Endothelial cell of umbilical vein (primary cell): ENCODE data around the gene RBM33. TPM values are rescaled to one million over a fixed set of nuclear protein-coding genes. Genes with fewer than 3 reads are reported as not detected.

Experiments
- Bru-seq: library from RNA; stranded (reverse); fragments of 400-500 nt; gene quantifications from one replicate; lab custom pipeline; 2021; lab: Mats Ljungman, UMichigan
- BruChase-seq, 2 experiments: library from RNA; stranded (reverse); fragments of 400-500 nt; gene quantifications; one replicate each; lab custom pipeline; 2021; lab: Mats Ljungman, UMichigan
- BruUV-seq: library from RNA; stranded (reverse); fragments of 400-500 nt; replicated peaks from 2 replicates; lab custom pipeline; 2021; lab: Mats Ljungman, UMichigan
- CTCF ChIA-PET: fragments of 300-600, 350-600 bp; sonication (Branson Sonifier 250); formaldehyde crosslinking; loops from one replicate; lab custom pipeline; 2021; ENCODE audit warnings: antibody characterized with exemption, inconsistent platforms; lab: Charles Lee
- POLR2A ChIA-PET: fragments of 300-600, 350-600 bp; sonication (Branson Sonifier 250); formaldehyde crosslinking; loops from one replicate; lab custom pipeline; 2021; ENCODE audit warnings: antibody characterized with exemption, inconsistent platforms; lab: Charles Lee
- DNase-seq: peaks from one replicate; pipeline ENCODE4 v3.0.0-alpha.2; 2011; ENCODE audit warnings: low read depth, low spot score
- FAIRE-seq: peaks from 2 replicates; lab custom pipeline; 2011; peaks lifted over from hg19 to GRCh38; lab: Jason Lieb, UNC
- H2AFZ ChIP-seq: 2 replicates; pipeline ENCODE4 v1.6.0; 2012; ENCODE audit warnings: low read depth, low read length, control low read depth, inconsistent platforms
- H3K27ac ChIP-seq: 2 replicates; pipeline ENCODE4 v1.5.1; 2011; ENCODE audit warnings: low read depth, mild to moderate bottlenecking, control low read depth, low read length, moderate library complexity; ENCODE audit not compliant: insufficient read depth
- H3K27me3 ChIP-seq, 2 experiments: 2 replicates each; pipeline versions ENCODE4 v1.6.0 to v1.6.1; 2011; ENCODE audit warnings: low read length in 2 of 2, mixed read lengths in 1 of 2; ENCODE audit not compliant: control insufficient read depth in 2 of 2, insufficient read depth in 2 of 2
- H3K36me3 ChIP-seq, 2 experiments: 2 replicates in 1 of 2; 3 replicates in 1 of 2; pipeline ENCODE4 v1.5.1; 2011; ENCODE audit warnings: low read length in 2 of 2, mild to moderate bottlenecking in 1 of 2, moderate library complexity in 1 of 2; ENCODE audit not compliant: control insufficient read depth in 2 of 2, insufficient read depth in 2 of 2; ENCODE audit errors: extremely low read depth in 1 of 2
- H3K4me1 ChIP-seq: 3 replicates; pipeline ENCODE4 v1.5.1; 2011; ENCODE audit warnings: mild to moderate bottlenecking, low read length; ENCODE audit not compliant: control insufficient read depth, insufficient read depth; ENCODE audit errors: extremely low read depth
- H3K4me2 ChIP-seq: 2 replicates; pipeline ENCODE4 v1.6.1; 2011; ENCODE audit warnings: low read length, control low read depth, mixed read lengths; ENCODE audit not compliant: insufficient read depth
- H3K4me3 ChIP-seq, 3 experiments: fragments of 200-600 bp in 1 of 3; sonication (generic), shearing (Covaris generic) in 1 of 3; replicated peaks in 1 of 3; 2 replicates each; pipeline ENCODE4 v1.5.1; 2011 to 2016; ENCODE audit warnings: control low read depth in 3 of 3, low read length in 3 of 3, mild to moderate bottlenecking in 2 of 3, inconsistent platforms in 1 of 3, low read depth in 1 of 3, moderate library complexity in 1 of 3; ENCODE audit not compliant: insufficient read depth in 1 of 3
- H3K79me2 ChIP-seq: 2 replicates; pipeline ENCODE4 v1.6.0; 2012; ENCODE audit warnings: low read length, inconsistent platforms; ENCODE audit not compliant: control insufficient read depth, insufficient read depth
- H3K9ac ChIP-seq: replicated peaks from 2 replicates; pipeline ENCODE3; 2011; ENCODE audit warnings: low read length, control low read depth; ENCODE audit not compliant: insufficient read depth; ENCODE audit errors: extremely low read depth
- H3K9me1 ChIP-seq: replicated peaks from 3 replicates; pipeline ENCODE4 v1.6.0; 2011; ENCODE audit warnings: mild to moderate bottlenecking, low read length; ENCODE audit not compliant: control insufficient read depth, insufficient read depth; ENCODE audit errors: extremely low read depth
- H3K9me3 ChIP-seq: replicated peaks from 2 replicates; pipeline ENCODE4 v1.5.1; 2012; ENCODE audit warnings: low read length, inconsistent platforms; ENCODE audit not compliant: control insufficient read depth, insufficient read depth
- H4K20me1 ChIP-seq: replicated peaks from 2 replicates; pipeline ENCODE3; 2011; ENCODE audit warnings: mild to moderate bottlenecking, low read length; ENCODE audit not compliant: control insufficient read depth, insufficient read depth; ENCODE audit errors: extremely low read depth
- FOS ChIP-seq: IDR thresholded peaks from 2 replicates; pipeline ENCODE4 v1.6.1; 2011; ENCODE audit warnings: mild to moderate bottlenecking, low read length, moderate library complexity, borderline replicate concordance; ENCODE audit not compliant: insufficient read depth
- POLR2A ChIP-seq: IDR thresholded peaks from 2 replicates; pipeline ENCODE4 v1.6.1; 2012; ENCODE audit warnings: low read depth, mild to moderate bottlenecking, control low read depth, low read length
- POLR2AphosphoS5 ChIP-seq: IDR thresholded peaks from 2 replicates; pipeline ENCODE4 v1.6.1; 2012; ENCODE audit warnings: low read depth, mild to moderate bottlenecking, control low read depth, low read length, moderate library complexity; ENCODE audit not compliant: insufficient read depth
- dilution Hi-C: fragments of 300-500 bp; cut with MboI; formaldehyde crosslinking; loops from one replicate; pipeline ENCODE4 v1.15.0; 2019; ENCODE audit warnings: low sequenced_read_pairs; ENCODE audit not compliant: extremely low pct_ligation_motif_present
- intact Hi-C: fragments of 100-400 bp; cut with micrococcal nuclease; formaldehyde crosslinking; loops from one replicate; pipeline ENCODE4 v1.10.0; 2022
- long read RNA-seq: library from polyadenylated mRNA; stranded (forward); transcript quantifications from one replicate; pipeline ENCODE4 v2.0.0, GENCODE V29; 2021
- polyA minus RNA-seq, 3 experiments: library from RNA; depleted of rRNA, polyadenylated mRNA; stranded (reverse); fragments of >200 nt; gene quantifications; 1 replicate in 1 of 3; 2 replicates in 2 of 3; pipeline ENCODE4 v1.2.3, GENCODE V29; 2011
- polyA plus RNA-seq, 4 experiments: library from polyadenylated mRNA; depleted of rRNA in 3 of 4; stranded (reverse) in 3 of 4; unstranded in 1 of 4; fragments of >200 nt; gene quantifications; 2 replicates each; pipeline versions ENCODE4 v1.2.1 to v1.2.3, GENCODE V29; 2011 to 2012; ENCODE audit warnings: missing spikeins in 1 of 4
- total RNA-seq: library from RNA; stranded (reverse); gene quantifications from 2 replicates; pipeline ENCODE4 v1.2.3, GENCODE V29; 2021

The RBM33 gene
- total RNA-seq (62.9 and 68.2 TPM in 2 replicates), polyA plus RNA-seq (16.2 and 18.1 TPM in 2 replicates), polyA minus RNA-seq (27.9 TPM in 2 replicates), Bru-seq, nascent RNA (percentile 93 among the genes with signal in this experiment), BruChase-seq, experiment 1, labeled RNA remaining after a 6-hour chase (percentile 87 among the genes with signal in this experiment), BruChase-seq, experiment 2, labeled RNA remaining after a 2-hour chase (percentile 87 among the genes with signal in this experiment)
- polyA plus RNA-seq (2011; cell fraction: cytosol; rRNA removed) = 7.1 and 8.3 TPM in 2 replicates
- 70.0 and 70.8 TPM in 2 replicates for polyA plus RNA-seq (2011; cell fraction: nucleus; rRNA removed)
- polyA plus RNA-seq (2012) = 18.0 and 18.1 TPM in 2 replicates
- polyA minus RNA-seq (2011; cell fraction: cytosol; rRNA and poly(A)+ RNA removed) = 24.6 TPM
- polyA minus RNA-seq (2011; cell fraction: nucleus; rRNA and poly(A)+ RNA removed) = 77.2 and 93.3 TPM in 2 replicates
- long read RNA-seq, full-length matches to known transcripts = 13 of 36 reads
- long read RNA-seq, partial matches to known transcripts = 9 of 36 reads
- long read RNA-seq, other reads (novel, unspliced or antisense) = 14 of 36 reads

GRCh38 chr7:155644178-155644970, at the start of gene RBM33:
RBM33 (plus strand) TSS chr7:155644661; CDS start chr7:155644877, 216 bp downstream.
- Histone ChIP-seq H3K9ac (peak within 1 kb of the TSS; percentile 99), H3K79me2 (peaks cover 53% of the 10 kb centered on the region), H3K9me1 (no peaks in the 10 kb centered on the region), H3K4me3 (peak within 1 kb of the TSS; percentile 83 to 100 (median 98)), H2AFZ (peak within 1 kb of the TSS; percentile 98), H3K4me2 (peak within 1 kb of the TSS; percentile 98), H3K4me1 (peaks cover 21% of the 10 kb centered on the region), H4K20me1 (peaks cover 2% of the 10 kb centered on the region), H3K27me3 (no peaks in the 10 kb centered on the region), H3K9me3 (no peaks in the 10 kb centered on the region), H3K36me3 (peaks cover 0 to 2% of the 10 kb centered on the region in 2 experiments), H3K27ac (peak within 1 kb of the TSS; percentile 92)
- dilution Hi-C loops (no loop called here), intact Hi-C loops (loop anchor here (1.0 to 5.0 kb wide), 6 partner anchors 8 to 437 kb away; no protein-coding TSS in a partner anchor)
- peak; percentile 87 for DNase-seq
- no TSS peak for BruUV-seq
- FAIRE-seq = peak; percentile 66
- POLR2A ChIA-PET = interaction anchor here (0.6 to 1.0 kb wide), 5 partner anchors 8 to 79 kb away, joined by 3 to 10 read pairs (median 3); no protein-coding TSS in a partner anchor
- TF ChIP-seq FOS = no peak
- TF ChIP-seq POLR2AphosphoS5 = peak; percentile 86
- TF ChIP-seq POLR2A = peak; percentile 91
- CTCF ChIA-PET = interaction anchor here (0.6 to 1.4 kb wide), 7 partner anchors 8 to 68 kb away, joined by 3 to 17 read pairs (median 4); no protein-coding TSS in a partner anchor
